Small intestine (tissue), 7 donors: ENCODE results near the gene SMYD3. TPM values are rescaled to one million over a fixed set of nuclear protein-coding genes. Genes with fewer than 3 reads are reported as not detected.

Experiments used
- DNase-seq, 2 donors: peaks; one replicate each; pipeline versions ENCODE4 v3.0.0 to v3.0.0-alpha.2; 2013
- FAIRE-seq: peaks from 2 replicates; lab custom pipeline; 2012; peaks lifted over from hg19 to GRCh38; lab: Jason Lieb, UNC
- H3K27ac ChIP-seq, 3 donors: one replicate each; pipeline ENCODE4 v1.5.1; 2013; ENCODE audit warnings: low read length in 2 of 3, mild to moderate bottlenecking in 2 of 3, control low read depth in 1 of 3, inconsistent platforms in 1 of 3, low read depth in 1 of 3, moderate library complexity in 1 of 3
- H3K27me3 ChIP-seq, 3 donors: one replicate each; pipeline ENCODE4 v1.6.1; 2013; ENCODE audit warnings: low read length in 3 of 3, inconsistent platforms in 1 of 3; ENCODE audit not compliant: control insufficient read depth in 3 of 3, insufficient read depth in 3 of 3
- H3K36me3 ChIP-seq, 3 donors: one replicate each; pipeline ENCODE4 v1.6.1; 2013; ENCODE audit warnings: low read length in 3 of 3, inconsistent platforms in 1 of 3, low read depth in 1 of 3, mild to moderate bottlenecking in 1 of 3, moderate library complexity in 1 of 3; ENCODE audit not compliant: control insufficient read depth in 3 of 3, insufficient read depth in 2 of 3
- H3K4me1 ChIP-seq, 3 donors: one replicate each; pipeline ENCODE4 v1.6.1; 2013; ENCODE audit warnings: low read length in 2 of 3, inconsistent platforms in 1 of 3, low read depth in 1 of 3, mild to moderate bottlenecking in 1 of 3, moderate library complexity in 1 of 3; ENCODE audit not compliant: control insufficient read depth in 3 of 3, insufficient read depth in 2 of 3
- H3K4me3 ChIP-seq, 3 donors: one replicate each; pipeline ENCODE4 v1.5.1; 2013; ENCODE audit warnings: low read length in 3 of 3, control low read depth in 1 of 3, inconsistent platforms in 1 of 3, low read depth in 1 of 3, mild to moderate bottlenecking in 1 of 3, moderate library complexity in 1 of 3
- H3K9me3 ChIP-seq, 2 donors: one replicate each; pipeline ENCODE4 v1.6.1; 2013; ENCODE audit warnings: low read depth in 1 of 2, low read length in 1 of 2; ENCODE audit not compliant: control insufficient read depth in 2 of 2, insufficient read depth in 1 of 2
- WGBS, 3 donors: extraction: QIAGEN DNeasy Blood & Tissue Kit; methylation state at CpG; one replicate each; pipeline ENCODE4 v1.1.7; 2013; 5-methylcytosine and 5-hydroxymethylcytosine counted together
- polyA plus RNA-seq, 4 donors: library from polyadenylated mRNA; stranded (reverse) in 3 of 4; unstranded in 1 of 4; fragments of 200-250 nt in 3 of 4; fragments of 120-200 nt in 1 of 4; gene quantifications; one replicate each; pipeline versions ENCODE4 v1.2.1 to v1.2.3, GENCODE V29; 2013
- donor health status: healthy with polysubstance abuse.
- donor health status: control.
- donor health status: control.
- donor health status: Bipolar disorder and iron deficiency.
- donor health status: healthy.

SMYD3 gene
- polyA plus RNA-seq, 4 donors: 5.4 to 10.1 (median 8.5) TPM

DNA sequence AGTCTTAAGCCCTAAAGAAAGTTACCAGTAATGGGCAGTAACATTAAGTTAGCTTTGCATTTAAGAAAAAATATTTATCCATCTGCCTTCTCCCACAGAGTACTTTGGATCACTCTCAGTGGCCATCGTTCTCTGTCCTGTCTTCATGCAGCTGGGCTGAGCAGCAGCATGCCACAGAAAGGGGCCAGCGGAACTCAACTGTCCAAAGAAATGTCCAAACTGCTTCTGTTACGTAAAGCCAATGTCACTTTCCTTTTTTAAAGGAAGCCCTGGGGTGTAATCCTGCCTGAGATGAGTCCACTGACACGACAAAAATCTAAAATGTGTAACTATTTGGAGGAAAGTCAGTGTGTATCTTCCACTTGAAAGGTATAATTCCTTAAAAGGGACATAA, 291.6 kb downstream of the SMYD3 start:
- FAIRE-seq: no peak
- WGBS, 3 donors: 91 to 99% (median 91%) methylated on average over 4 of the region's 4 CpGs
- Histone ChIP-seq H3K27ac (no peak overlapping the region), H3K9me3 (peaks cover 0 to 2% of the 10 kb centered on the region in 2 donors), H3K36me3 (no peaks in the 10 kb centered on the region), H3K4me1 (no peaks in the 10 kb centered on the region), H3K27me3 (no peaks in the 10 kb centered on the region), H3K4me3 (no peak overlapping the region)
- no peak for DNase-seq

- no peak overlapping the region for H3K27ac ChIP-seq
These were observed 292.2 kb downstream of the SMYD3 start for GRCh38 chr1:246214708-246215509.

GRCh38 chr1:246213947-246214346, 293.1 kb downstream of the SMYD3 start:
- Histone ChIP-seq H3K9me3 (no peaks in the 10 kb centered on the region), H3K27me3 (no peaks in the 10 kb centered on the region), H3K4me3 (no peak overlapping the region), H3K27ac (no peak overlapping the region), H3K4me1 (no peaks in the 10 kb centered on the region), H3K36me3 (no peaks in the 10 kb centered on the region)
- no peak for FAIRE-seq
- no peak for DNase-seq
- 97 to 100% (median 97%) methylated on average over 1 of the region's 1 CpG for WGBS, 3 donors

More at GRCh38 chr1:246214708-246215509, 292.2 kb downstream of the SMYD3 start:
- Histone ChIP-seq H3K4me1 (no peaks in the 10 kb centered on the region), H3K4me3 (no peak overlapping the region), H3K9me3 (no peaks in the 10 kb centered on the region), H3K36me3 (no peaks in the 10 kb centered on the region), H3K27me3 (no peaks in the 10 kb centered on the region)
- DNase-seq (peak in 1 of 2 donors; percentile 27), FAIRE-seq (no peak)
- 76 to 86% (median 85%) methylated on average over 9 of the region's 9 CpGs for WGBS, 3 donors

DNA sequence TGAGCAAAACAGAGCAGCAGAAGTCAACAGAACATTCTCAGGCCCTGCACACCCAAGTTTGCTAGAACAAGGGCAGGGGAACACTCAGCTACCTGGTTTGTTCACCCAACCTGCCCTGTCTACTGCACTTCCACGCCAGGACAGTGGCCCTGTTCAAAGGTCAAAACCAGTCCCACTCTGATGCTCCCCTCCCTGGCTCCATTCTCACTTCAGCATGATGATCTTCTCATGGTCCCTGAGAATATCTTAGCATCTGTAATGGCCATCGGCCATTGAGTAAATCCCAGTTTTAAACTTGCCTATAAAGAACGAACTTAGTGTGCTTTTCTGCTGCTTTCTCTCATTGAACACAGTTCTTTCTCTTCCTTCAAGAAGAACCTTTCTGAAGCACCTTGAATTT, 293.6 kb downstream of the SMYD3 start:
- WGBS, 3 donors: 70 to 87% (median 86%) methylated on average over 3 of the region's 3 CpGs
- no peak overlapping the region for H3K27ac ChIP-seq
- H3K9me3 ChIP-seq: no peaks in the 10 kb centered on the region
- H3K27me3 ChIP-seq: no peaks in the 10 kb centered on the region
- H3K36me3 ChIP-seq: no peaks in the 10 kb centered on the region
- no peak overlapping the region for H3K4me3 ChIP-seq
- FAIRE-seq: no peak
- no peak for DNase-seq
- no peaks in the 10 kb centered on the region for H3K4me1 ChIP-seq

DNA sequence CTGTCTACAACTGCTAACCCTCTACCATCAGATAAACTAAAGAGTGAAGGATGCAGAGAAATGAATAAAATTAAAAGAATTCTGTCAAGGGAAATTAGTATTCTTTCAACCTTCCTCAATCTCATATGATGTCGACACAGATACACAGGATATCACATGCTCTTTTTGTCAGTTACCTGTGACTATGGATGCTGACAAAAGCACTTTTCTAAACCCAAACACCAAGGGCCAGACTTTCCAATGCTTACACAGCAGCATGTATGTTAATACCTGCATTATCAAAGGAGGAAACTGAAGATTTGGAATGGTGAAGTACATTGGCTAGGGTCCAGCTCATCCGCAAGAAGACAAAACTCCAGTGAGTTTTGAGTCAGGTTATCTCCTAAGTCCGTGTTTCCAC, 294.0 kb downstream of the SMYD3 start:
- 87 to 90% (median 89%) methylated on average over 3 of the region's 3 CpGs for WGBS, 3 donors
- FAIRE-seq (no peak), DNase-seq (no peak)
- Histone ChIP-seq H3K36me3 (no peaks in the 10 kb centered on the region), H3K27me3 (no peaks in the 10 kb centered on the region), H3K4me3 (no peak overlapping the region), H3K27ac (no peak overlapping the region), H3K4me1 (no peaks in the 10 kb centered on the region), H3K9me3 (no peaks in the 10 kb centered on the region)

- Histone ChIP-seq H3K36me3 (no peaks in the 10 kb centered on the region), H3K4me1 (no peaks in the 10 kb centered on the region), H3K27me3 (no peaks in the 10 kb centered on the region), H3K9me3 (no peaks in the 10 kb centered on the region), H3K4me3 (no peak overlapping the region), H3K27ac (no peak overlapping the region)
- DNase-seq: no peak
- FAIRE-seq: no peak
- 92 to 97% (median 96%) methylated on average over 2 of the region's 2 CpGs for WGBS, 3 donors
These were observed 295.1 kb downstream of the SMYD3 start for GRCh38 chr1:246212013-246212412.

DNA sequence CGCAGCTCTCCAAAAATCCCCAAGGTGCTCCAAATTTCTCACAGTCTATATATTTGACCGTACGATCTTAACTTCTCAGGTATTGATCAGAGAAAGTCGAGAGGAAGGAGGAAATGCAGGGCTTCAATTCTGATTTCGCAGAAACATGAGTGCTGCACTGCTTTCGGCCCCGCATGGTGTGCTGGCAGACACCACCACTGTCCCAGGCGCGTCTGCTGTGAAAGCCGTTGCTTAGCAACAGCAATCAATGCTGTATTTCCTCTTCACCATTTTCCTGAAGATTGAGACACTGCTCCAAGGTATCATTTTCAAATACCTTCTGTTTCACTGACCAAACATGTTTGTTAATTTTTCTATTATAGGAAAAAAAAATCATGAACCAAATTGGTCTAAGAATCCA, 296.3 kb downstream of the SMYD3 start:
- FAIRE-seq (no peak), DNase-seq (no peak)
- no peak overlapping the region for H3K27ac ChIP-seq
- no peaks in the 10 kb centered on the region for H3K4me1 ChIP-seq
- no peaks in the 10 kb centered on the region for H3K27me3 ChIP-seq
- no peak overlapping the region for H3K4me3 ChIP-seq
- no peaks in the 10 kb centered on the region for H3K9me3 ChIP-seq
- 80 to 89% (median 88%) methylated on average over 10 of the region's 10 CpGs for WGBS, 3 donors
- H3K36me3 ChIP-seq: no peaks in the 10 kb centered on the region

DNA sequence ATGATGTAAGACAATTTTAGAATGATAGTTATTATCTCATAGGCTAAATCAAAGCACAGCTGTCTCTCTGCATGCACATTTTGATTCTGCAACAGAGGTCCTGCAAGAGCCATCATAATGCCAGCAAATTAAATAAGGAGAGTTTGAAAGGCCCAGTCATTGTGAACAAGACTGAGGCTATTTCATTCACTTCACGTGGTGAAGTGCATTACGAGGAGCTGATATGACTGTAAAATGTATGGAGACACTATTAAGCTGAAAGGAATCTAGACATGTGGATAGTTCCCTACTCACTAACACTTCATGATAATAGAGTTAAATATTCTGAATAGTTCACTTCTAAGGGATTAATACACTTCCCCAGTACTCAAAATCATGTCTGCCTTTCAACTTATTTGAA, 299.0 kb downstream of the SMYD3 start:
- FAIRE-seq (no peak), DNase-seq (no peak)
- Histone ChIP-seq H3K4me3 (no peak overlapping the region), H3K36me3 (no peaks in the 10 kb centered on the region), H3K27ac (no peak overlapping the region), H3K4me1 (no peaks in the 10 kb centered on the region), H3K9me3 (no peaks in the 10 kb centered on the region), H3K27me3 (no peaks in the 10 kb centered on the region)
- 85 to 98% (median 93%) methylated on average over 2 of the region's 2 CpGs for WGBS, 3 donors

- no peak for FAIRE-seq
- H3K4me3 ChIP-seq: no peak overlapping the region
- H3K36me3 ChIP-seq: no peaks in the 10 kb centered on the region
- H3K9me3 ChIP-seq: no peaks in the 10 kb centered on the region
- 96 to 99% (median 96%) methylated on average over 6 of the region's 6 CpGs for WGBS, 3 donors
- H3K27ac ChIP-seq: no peak overlapping the region
- no peaks in the 10 kb centered on the region for H3K4me1 ChIP-seq
- DNase-seq: no peak
- H3K27me3 ChIP-seq: no peaks in the 10 kb centered on the region
These were observed 303.9 kb downstream of the SMYD3 start for GRCh38 chr1:246203180-246203579.
